ENCODE data around the gene MAN1A2. TPM values are rescaled to one million over a fixed set of nuclear protein-coding genes. Genes with fewer than 3 reads are reported as not detected.
"Not testable (repeated sequence)": the region's sequence is repeated elsewhere in the genome, so short reads cannot be mapped to it uniquely, and the experiment has no call there.

MAN1A2 gene
- total RNA-seq, 6 experiments from 2014 or later: 38.0 to 45.1 (median 40.7) TPM

DNA sequence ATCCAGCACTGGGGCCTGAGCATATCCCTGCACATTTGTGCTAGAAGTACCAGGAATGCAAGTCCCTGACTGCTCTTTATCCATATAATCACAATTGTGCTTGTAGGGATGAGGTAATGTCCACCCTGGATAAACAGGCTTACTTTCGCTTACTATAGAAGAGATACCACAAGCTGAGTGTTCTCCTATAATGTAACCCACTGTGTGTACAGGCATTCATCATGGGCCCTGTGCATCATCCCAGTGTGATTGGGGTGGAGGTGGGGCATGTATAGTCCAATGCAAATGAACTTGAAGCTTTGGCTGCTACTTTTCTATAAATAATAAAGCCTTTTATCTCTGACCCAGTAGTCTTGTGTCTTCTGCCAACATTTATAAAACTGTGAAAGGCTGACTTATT is 69.3 kb downstream of the MAN1A2 start:
- DNase-seq: no peak
- TF ChIP-seq CTCF (IDR thresholded peaks at IDR 0.05): no peak
- Mint-ChIP-seq H3K4me3 (no peak overlapping the region), H3K27ac (no peak overlapping the region), H3K4me1 (ENCODE audit: low read depth) (no peaks in the 10 kb centered on the region), H3K9me3 (no peaks in the 10 kb centered on the region), H3K36me3 (ENCODE audit: low read depth) (no peaks in the 10 kb centered on the region), H3K27me3 (ENCODE audit: insufficient read depth) (no peaks in the 10 kb centered on the region)

DNA sequence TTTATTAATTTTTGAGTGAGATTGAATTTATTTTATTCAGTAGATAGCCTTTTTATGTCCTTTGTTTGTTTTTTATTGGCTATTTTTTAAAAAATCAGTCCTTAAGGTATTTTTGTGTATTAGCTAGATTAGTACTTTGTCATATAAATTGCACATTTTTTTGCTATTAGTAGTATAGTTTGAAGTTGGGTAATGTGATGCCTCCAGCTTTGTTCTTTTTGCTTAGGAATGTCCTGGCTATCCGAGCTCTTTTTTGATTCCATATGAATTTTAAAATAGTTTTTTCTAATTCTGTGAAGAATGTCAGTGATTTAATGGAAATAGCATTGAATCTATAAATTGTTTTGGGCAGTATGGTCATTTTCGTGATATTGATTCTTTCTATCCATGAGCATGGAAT is 80.4 kb downstream of the MAN1A2 start:
- H3K4me1 Mint-ChIP-seq (ENCODE audit: low read depth): peaks cover 22% of the 10 kb centered on the region
- peaks cover 50% of the 10 kb centered on the region for H3K36me3 Mint-ChIP-seq (ENCODE audit: low read depth)
- no peaks in the 10 kb centered on the region; the same call in 1 of the 2 replicates for H3K27me3 Mint-ChIP-seq (ENCODE audit: insufficient read depth)
- DNase-seq: peak; percentile 7
- no peak for TF ChIP-seq CTCF (IDR thresholded peaks at IDR 0.05)
- peak overlapping the region; percentile 40 for H3K27ac Mint-ChIP-seq
- peaks cover 17% of the 10 kb centered on the region for H3K9me3 Mint-ChIP-seq
- peak overlapping the region; percentile 38; the same call in 1 of the 2 replicates for H3K4me3 Mint-ChIP-seq

DNA sequence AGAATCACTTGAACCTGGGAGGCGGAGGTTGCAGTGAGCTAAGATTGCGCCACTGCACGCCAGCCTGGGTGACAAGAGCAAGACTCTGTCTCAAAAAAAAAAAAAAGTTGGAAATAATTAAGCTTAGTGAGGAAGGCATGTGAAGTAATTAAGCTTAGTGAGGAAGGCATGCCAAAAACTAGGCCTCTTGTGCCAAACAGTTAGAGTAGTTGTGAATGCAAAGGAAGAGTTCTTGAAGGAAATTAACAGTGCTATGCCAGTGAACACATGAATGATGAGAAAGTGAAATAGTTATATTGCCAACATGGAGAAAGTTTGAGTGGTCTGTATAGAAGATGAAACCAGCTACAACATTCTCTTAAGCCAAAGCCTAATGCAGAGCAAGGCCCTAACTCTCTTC is 85.0 kb downstream of the MAN1A2 start:
- no peak overlapping the region for H3K4me3 Mint-ChIP-seq
- no peaks in the 10 kb centered on the region for H3K27me3 Mint-ChIP-seq (ENCODE audit: insufficient read depth)
- 0 out of 2 replicates have a peak, but pooled peaks cover 6% of the 10 kb centered on the region for H3K9me3 Mint-ChIP-seq
- H3K27ac Mint-ChIP-seq: no peak overlapping the region
- H3K4me1 Mint-ChIP-seq (ENCODE audit: low read depth): peaks cover 16% of the 10 kb centered on the region
- peaks cover 46% of the 10 kb centered on the region for H3K36me3 Mint-ChIP-seq (ENCODE audit: low read depth)
- TF ChIP-seq CTCF (IDR thresholded peaks at IDR 0.05): no peak
- DNase-seq: no peak

- Mint-ChIP-seq H3K4me1 (ENCODE audit: low read depth) (no peaks in the 10 kb centered on the region), H3K27me3 (ENCODE audit: insufficient read depth) (no peaks in the 10 kb centered on the region), H3K27ac (no peak overlapping the region), H3K36me3 (ENCODE audit: low read depth) (peaks cover 37% of the 10 kb centered on the region), H3K9me3 (0 out of 2 replicates have a peak, but pooled peaks cover 6% of the 10 kb centered on the region), H3K4me3 (no peak overlapping the region)
- no peak for DNase-seq
- TF ChIP-seq CTCF (IDR thresholded peaks at IDR 0.05): no peak
Observed at GRCh38 chr1:117453958-117454357, 86.7 kb downstream of the MAN1A2 start.

- DNase-seq; H3K27ac Mint-ChIP-seq; H3K9me3 Mint-ChIP-seq; H3K36me3 Mint-ChIP-seq (ENCODE audit: low read depth); H3K4me1 Mint-ChIP-seq (ENCODE audit: low read depth); H3K4me3 Mint-ChIP-seq; H3K27me3 Mint-ChIP-seq (ENCODE audit: insufficient read depth): not testable (repeated sequence)
Observed at GRCh38 chr1:117458410-117458809, 91.2 kb downstream of the MAN1A2 start.

DNA sequence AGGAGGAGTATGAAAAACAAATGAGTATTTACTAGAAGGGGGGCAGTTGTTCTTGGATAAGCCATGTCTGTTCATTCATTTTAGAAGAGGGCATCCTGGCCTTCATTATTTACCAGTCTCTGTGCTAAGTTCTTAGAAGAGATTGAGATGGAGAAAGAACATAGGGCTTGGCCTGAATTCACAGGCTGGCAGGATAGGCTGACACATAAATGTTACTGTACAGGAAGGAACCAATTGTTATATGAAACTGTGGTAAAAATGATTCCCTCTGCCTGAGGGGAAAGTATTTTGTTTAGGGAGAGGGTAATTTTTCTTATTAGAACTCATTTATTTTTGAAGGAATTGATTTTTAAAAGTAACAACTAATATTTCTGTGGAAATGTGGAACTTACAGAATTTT is 99.5 kb downstream of the MAN1A2 start:
- H3K4me3 Mint-ChIP-seq: no peak overlapping the region
- DNase-seq: no peak
- H3K9me3 Mint-ChIP-seq: no peaks in the 10 kb centered on the region
- peaks cover 19% of the 10 kb centered on the region for H3K4me1 Mint-ChIP-seq (ENCODE audit: low read depth)
- H3K36me3 Mint-ChIP-seq (ENCODE audit: low read depth): peaks cover 15% of the 10 kb centered on the region
- TF ChIP-seq CTCF (IDR thresholded peaks at IDR 0.05): no peak
- no peaks in the 10 kb centered on the region for H3K27me3 Mint-ChIP-seq (ENCODE audit: insufficient read depth)
- peak overlapping the region; percentile 74 for H3K27ac Mint-ChIP-seq
